Astrocyte of the hippocampus (primary cell): ENCODE results near the gene RNASE1.

ENCODE experiments used
- DNase-seq: peaks from one replicate; pipeline ENCODE4 v3.0.0; 2011; ENCODE audit warnings: low read depth, low spot score

The RNASE1 gene

DNA sequence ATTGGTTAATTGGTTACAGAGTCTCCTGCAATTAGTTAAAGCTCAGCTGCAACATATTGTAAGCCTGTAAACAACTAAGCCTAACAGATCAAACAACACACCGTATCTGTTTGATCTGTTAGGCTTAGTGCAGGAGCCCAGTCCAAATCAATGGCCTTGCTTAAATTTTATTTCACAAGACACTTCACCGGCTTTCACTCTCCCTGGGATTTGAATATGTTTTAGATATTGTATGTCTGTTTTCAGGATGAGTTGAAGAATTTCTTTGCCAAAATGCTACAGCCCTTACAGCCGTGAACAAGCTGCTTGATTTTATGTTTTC, 5.5 kb upstream of the RNASE1 start:
- DNase-seq, result no peak

DNA sequence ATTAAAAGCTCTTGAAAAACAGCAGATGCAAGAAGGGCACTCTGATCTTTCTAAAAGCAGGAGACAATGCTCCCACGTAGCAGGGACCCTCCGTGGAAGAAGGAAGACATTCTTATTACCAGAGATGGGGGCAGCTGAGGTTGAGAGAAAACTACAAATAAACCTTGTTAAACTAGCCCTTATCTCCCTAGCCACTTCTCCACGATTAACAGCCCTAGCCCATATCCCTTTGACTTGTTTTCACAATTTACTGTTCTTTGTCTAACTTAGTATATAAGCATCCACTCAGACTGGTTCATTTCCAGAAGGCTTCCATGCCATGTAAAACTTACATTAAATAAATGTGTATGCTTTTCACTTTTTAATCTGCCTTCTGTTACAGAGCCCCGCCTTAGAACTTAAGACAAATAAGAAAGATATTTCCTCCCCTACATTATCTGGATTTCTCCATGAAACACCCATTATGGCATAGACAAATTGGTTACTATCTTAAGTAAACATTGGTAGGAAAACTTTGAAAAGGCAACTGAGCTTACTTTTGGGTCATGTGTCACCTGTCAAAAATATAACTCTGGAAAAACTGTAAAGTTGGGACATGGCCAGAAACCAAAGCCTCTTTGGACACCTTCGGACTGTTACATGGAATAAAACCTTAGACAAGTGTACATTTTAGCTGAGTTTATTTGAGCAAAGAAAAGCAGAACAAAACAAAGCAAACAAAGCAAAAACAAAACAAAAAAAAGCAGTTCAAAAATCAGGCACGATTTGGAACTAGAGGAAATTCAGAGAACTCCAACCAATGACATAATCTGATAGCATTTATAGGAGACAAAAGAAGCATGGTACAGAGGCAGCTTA, 4.9 kb upstream of the RNASE1 start:
- DNase-seq, result no peak

DNA sequence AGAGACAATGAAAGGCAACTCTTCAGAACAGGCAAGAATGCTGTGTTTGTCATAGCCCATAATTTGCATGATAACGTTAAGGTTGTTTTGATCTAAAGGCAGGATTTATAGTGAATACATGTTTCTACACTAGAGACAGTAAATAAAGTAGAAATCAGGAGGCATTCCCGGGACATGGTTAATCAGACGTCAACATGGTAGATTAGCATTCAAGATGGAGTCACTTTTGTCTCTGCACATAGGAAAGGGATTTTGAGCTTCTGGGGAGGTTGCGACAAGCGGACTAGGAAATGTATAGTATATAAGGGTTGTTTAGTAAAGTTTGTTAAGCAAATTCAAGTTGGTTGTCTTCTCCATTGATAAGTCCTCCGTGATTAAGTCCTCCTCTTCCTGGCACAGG, 2.8 kb upstream of the RNASE1 start:
- DNase-seq, result no peak

DNA sequence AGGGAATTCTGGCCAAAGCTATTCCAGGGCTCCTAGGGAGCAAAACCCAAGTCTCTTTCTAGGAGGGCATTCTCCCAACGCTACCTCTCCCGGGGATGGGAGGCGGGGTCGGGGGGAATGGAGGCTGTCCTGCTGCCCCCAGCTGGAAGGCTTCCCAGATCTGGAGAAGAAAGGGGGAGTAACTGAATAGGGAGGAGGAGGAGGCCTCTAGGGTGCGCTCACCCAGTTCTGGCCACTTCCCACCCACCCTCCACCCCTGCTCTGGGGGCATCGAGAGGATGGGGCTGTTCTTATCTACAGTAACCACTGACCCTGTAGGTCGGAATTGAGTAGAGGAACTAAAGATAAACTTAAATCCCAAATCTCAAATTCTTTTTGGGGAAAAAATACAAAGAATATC, 579 bp upstream of the RNASE1 start:
- no peak for DNase-seq

DNA sequence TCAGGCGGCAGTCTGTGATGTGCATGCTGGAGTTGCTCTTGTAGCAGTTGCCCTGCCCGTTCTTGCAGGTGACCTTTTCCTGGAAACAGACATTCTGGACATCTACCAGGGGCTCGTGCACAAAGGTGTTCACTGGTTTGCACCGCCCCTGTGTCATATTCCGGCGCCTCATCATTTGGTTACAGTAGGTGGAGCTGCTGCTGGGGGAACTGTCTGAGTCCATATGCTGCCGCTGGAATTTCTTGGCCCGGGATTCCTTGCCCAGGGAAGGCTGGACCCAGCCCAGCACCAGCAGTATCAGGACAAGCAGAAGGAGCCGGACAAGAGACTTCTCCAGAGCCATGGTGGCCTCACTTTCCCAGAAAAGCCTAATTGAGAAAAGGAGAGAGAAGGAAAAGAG, 918 bp downstream of the RNASE1 start:
- no peak for DNase-seq

DNA sequence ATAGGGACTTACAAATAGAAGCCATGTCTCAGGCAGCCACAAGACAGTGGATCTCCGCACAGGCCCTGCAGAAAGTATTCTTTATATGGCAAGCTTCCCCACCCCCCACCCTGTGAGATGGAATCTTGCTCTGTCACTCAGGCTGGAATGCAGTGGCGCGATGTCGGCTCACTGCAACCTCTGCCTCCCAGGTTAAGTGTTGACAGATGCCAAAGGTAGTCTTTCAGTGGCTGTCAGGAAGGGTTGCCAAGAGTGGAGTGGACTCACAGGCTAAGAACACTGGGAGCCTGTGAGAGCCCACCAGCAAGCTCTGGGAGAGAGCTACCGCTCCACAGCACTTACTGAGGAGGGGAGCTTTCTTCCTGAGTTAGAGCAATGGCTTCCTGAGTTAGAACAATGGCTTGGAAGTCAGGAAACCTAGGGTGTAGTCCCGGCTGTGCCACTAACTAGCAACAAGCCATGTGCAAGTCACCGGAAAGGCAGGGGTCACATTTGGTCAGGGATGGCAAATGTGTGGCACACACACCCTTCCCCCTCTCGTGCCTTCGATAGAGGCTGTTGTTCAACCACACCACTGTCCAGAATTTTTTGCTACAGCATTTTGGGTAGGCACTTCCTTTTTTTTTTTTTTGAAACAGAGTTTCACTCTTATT, 2.6 kb downstream of the RNASE1 start:
- no peak for DNase-seq

DNA sequence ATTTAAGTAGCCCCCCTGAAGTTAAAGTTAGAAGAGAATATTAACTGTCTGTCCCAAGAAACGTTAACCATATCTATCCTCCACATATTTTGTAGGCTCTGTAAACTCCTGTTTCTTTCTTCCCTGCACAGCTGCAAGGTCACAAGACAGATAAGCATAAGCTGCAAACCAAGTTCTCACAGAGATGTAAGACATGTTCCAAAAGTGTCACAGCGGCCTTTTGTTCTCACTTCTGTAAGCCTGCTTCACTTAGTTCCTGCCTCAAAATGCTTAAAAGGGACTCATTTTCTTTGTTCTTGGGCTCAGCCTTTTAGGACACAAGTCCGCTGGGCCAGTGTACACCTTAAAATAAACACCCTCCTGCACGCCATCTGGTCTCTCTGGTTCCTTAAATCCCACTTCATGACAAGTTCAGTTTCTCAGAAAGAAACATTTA, 3.2 kb downstream of the RNASE1 start:
- DNase-seq, result no peak

DNA sequence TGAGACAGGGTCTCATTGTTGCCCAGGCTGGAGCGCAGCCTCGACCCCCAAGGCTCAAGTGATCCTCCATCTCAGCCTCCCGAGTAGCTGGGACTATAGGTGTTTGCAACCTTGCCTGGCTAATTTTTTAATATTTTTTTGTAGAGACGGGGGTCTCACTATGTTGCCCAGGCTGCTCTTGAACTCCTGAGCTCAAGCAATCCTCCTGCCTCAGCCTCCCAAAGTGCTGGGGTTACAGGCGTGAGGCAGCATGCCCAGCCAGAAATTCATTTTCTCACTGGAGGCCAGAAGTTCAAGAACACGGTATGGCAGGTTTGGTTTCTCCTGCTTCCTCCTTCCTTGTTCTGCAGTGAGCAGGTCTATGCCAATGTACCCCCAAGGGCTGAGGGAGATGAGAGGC, 3.7 kb downstream of the RNASE1 start:
- DNase-seq, result no peak

DNA sequence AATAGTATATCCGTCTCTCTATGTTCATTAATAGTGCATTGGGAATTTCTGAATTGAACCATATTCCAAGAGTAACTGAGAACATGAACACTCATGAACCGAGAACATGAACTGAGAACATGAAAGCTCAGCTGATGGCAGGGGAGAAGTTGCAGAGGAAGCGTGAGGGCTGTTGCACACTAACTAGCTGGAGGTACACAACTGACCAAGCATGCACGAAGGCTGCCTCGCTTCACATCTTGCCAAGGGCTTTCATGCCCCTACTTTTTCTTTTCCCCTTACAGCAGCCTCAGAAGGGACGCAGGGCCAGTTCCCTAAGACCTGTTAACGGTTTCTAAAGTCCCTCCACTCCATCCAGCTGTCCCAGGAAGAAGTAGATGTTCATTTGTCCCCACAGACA, 4.3 kb downstream of the RNASE1 start:
- DNase-seq, result no peak

DNA sequence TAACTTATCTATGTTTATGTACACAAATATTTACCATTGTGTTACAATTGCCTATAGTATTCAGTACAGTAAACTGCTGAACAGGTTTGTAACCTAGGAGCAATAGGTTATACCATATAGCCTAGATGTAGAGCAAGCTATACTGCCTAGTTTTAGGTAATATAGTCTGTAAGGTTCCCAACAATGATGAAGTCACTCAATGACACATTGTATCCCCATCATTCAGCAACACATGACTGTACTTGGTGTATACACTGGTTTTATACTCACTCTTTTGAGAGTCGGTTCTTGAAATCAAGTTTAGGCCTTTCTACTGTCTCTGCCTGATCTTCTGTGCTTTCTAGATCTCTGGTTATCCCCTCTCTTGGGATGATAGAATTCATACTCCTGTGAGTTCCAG, 5.5 kb downstream of the RNASE1 start:
- no peak for DNase-seq

DNA sequence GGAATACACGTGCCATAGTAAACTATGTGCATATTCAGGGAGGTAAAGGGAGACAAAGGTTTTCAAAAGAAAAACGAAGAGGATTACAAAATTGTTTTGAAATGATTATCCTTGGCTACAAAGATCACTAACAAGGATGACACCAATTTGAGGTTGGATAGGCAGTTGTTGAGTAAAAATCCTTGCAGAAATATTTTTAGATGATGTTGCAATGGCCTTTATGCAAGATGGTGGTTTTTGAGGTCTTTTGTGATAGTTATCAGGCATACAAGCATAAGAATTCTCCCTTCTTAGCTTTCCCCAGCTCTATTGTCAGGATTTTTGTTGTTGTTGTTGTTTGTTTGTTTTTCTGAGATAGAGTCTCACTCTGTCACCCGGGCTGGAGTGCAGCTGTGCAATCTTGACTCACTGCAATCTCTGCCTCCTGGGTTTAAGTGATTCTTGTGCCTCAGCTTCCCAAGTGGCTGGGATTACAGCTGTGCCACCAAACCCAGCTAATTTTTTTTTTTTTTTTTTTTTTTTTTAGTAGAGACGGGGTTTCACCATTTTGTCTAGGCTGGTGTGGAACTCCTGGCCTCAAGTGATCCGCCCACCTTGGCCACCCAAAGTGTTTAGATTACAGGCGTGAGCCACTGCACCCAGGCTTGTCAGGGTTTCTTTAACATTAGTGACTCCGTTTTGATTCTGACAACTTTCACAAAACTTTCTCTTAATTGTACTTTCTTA, 7.8 kb downstream of the RNASE1 start:
- no peak for DNase-seq

DNA sequence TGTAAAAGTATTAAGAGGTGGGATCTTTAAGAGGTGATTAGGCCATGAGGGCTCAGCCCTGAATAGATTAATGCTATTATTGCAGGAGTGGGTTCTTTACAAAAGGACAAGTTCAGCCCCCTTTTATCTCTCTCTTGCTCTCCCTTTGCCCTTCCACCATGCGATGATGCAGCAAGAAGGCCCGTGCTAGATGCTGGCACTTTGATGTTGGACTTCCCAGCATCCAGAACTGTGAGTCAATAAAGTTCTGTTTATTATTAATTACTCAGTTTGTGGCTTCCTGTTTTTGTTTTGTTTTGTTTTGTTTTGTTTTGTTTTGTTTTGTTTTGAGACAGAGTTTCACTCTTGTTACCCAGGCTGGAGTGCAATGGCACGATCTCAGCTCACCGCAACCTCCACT, 10.1 kb downstream of the RNASE1 start:
- DNase-seq, result no peak

DNA sequence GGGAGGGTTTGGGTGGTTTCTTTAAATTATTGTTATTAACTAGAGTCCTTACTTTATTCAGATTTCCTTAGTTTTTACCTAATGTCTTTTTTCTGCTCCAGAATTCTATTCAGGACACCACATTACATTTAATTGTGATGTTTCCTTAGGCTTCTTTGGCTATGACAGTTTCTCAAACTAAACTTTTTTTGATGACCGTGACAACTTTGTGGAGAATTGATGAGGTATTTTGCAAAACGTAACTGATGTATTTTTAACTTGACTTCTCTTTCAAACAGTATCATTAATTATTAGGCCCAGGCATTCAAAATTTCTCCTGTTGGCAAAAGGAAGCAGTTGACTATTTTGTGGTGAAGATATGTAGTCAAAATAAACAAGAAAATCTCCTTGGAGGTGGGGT, 11.0 kb downstream of the RNASE1 start:
- DNase-seq, result no peak

DNA sequence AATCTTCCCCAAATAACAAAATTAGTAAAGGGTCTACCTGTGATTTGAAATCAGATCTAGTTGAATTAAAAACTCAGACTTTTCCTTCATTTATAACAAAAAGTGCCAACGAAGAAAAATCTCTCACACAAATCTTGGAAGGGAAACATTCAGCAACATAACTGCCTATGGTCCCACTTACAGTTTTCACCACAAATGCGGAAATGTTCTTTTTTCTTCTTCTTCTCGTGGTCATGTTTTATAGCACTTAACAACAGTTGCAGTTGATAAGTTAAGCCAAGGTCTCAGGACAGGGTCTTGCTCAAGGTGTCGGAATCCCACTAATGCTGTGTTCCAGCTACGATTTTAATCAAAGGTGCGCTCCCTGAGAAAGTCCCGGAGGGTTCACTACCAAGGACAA, 11.5 kb downstream of the RNASE1 start:
- DNase-seq, result no peak

DNA sequence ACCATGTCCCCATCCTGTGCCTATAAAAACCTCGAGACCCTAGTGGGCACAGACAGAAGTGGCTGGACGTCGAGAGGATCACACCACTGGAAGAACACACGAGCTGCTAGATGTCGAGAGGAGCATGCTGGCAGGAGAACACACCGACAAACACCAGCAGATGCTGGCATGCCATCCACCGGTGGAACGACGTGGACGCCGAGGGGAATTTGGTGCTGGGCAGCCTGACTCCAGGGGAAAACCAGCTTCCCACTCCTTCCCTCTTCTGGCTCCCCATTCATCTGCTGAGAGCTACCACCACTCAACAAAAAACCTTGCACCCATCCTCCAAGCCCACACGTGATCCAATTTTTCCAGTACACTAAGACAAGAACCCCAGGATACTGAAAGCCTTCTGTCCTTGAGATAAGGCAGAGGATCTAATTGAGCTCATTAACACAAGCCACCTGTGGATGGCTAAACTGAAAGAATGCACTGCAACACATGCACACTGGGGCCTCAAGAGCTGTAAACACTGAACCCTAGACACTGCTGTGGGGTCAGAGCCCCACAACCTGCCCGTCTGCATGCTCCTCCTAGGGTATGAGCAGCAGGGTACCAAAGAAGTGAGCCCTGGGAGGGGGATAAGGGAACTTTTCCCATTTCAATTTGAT, 12.1 kb downstream of the RNASE1 start:
- DNase-seq, result no peak

DNA sequence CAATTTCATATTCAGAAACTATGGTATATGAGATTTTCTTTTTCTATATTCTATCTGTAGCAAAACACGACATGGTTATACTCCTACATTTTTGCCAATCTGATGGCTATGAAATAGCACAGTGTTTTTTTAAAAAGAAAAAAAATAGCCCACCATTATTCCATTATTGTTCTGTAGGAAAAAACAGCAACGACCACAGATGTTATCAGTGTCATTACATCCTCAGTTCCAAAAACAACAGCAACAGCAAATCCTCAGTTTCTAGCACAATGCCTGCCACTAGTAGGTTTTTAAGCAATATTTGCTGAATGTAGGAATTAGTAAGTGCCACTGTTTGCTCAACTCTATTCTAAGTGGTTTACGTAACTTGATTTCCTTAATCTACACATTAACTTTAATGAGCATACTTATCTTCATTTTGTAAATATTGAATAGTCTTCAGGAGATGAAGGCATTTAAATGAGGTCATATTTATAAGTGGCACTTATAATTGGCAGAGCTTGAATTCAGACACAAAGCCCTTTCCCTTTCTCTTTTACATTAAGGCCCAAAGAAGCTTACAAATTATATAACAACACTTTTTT, 13.3 kb downstream of the RNASE1 start:
- DNase-seq, result no peak

DNA sequence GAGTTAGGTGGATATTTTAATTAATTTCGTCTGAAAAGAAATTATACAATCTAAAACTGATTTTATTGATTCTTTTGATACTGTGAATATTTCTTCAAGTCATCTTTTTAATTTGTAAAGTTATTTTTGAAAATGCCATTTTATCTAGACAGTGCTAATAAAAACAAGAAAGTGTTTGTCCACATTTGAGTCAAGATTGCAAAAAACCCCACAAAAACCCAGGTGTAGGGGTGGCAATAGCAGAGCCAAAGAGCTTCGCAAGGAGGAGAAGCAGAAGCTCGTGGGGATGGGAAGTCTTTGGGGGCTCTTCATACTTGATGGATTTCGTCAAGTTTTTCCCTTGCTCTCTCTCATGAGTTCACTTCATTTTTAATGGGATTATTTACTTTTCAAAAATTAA, 15.6 kb downstream of the RNASE1 start:
- DNase-seq, result no peak

DNA sequence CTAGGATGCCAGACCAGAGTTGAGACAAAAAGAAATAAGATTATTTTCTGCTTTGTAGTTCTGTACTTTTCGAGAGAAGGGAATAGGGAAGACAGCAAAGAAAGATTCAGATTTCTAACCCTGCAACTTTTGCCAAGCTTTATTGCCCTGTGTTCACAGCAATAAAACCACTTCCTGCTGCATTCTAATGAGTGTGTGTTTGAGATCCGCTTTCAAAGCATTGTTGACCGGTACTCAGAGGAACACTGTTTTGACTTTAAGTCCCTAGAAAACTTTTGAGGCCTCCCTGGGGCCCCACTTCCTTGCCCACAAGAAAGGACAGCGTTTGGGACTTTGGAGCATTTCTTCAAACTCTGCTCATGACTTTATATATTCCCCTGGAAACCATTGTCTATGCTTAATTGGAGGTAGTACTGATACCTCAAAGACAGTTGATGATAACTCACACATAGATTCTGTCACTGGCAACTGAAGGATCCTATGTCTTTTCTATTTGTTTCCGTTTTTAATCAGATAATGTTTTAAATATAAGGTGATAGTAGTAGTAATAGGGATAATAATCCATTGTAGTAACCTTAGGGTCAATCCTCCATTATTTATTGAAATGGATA, 20.3 kb downstream of the RNASE1 start:
- no peak for DNase-seq

DNA sequence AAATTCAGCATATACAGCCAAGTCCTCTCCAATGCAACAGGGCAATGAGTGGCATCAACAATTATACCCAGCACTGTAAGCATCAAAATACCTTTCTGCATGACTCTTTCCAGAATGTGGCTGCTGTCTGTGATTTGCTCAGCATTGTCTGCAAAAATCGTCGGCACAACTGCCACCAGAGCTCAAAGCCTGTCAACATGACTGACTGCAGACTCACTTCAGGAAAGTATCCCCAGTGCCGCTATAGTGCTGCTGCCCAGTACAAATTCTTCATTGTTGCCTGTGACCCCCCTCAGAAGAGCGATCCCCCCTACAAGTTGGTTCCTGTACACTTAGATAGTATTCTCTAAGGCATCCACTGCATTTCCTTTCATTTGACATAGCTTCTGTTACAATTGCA, 20.8 kb downstream of the RNASE1 start:
- no peak for DNase-seq

DNA sequence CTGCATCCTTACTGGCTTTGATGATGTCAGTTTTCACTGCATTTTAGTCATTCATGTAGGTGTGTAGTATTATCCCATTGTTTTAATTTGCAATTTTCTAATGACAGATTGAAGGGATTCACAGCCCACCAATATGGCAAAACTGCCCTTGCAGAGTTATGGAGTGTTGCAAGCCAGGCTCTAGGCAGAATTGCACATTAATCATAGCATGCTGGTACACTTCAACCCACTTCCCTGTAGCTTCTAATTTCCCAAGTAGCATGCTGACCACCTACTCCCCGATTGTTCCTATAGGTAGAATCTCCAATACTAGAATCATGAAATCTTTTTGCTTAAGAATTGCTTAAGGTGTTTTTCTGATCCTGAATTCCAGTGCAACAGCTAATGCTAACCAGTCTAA, 26.7 kb downstream of the RNASE1 start:
- no peak for DNase-seq

DNA sequence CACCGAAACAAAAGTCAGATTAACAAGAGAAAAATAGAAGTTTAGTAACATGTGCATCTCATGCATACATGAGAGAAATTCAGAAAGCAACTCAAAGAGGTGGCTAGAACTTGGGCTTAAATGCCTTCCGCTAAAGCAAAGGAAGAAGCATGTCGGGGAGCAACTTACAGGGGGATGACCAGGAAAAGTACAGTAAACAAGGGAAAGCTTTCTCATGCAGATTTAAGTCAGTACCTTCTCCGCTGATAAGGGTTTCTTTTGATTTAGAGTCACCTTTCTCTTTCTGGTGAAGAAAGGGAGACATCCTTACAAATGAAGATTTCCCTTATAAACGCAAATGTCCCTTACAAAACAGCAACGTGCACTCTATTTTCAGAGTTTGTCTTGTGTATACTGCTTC, 27.6 kb downstream of the RNASE1 start:
- no peak for DNase-seq
